ENCODE results near the gene POC5. TPM values are rescaled to one million over a fixed set of nuclear protein-coding genes. Genes with fewer than 3 reads are reported as not detected.

The POC5 gene
- total RNA-seq (2014; rRNA removed; shearing (Covaris generic); ENCODE audit: low replicate concordance): 17.8 and 48.0 TPM in 2 replicates

- H3K9ac ChIP-seq (ENCODE audit: low read length): peak within 1 kb of the TSS; percentile 94
- H2AFZ ChIP-seq (ENCODE audit: low read length): peak within 1 kb of the TSS; percentile 98
- H3K36me3 ChIP-seq (ENCODE audit: insufficient read depth, low read length): peaks cover 10% of the 10 kb centered on the region
- peak within 1 kb of the TSS; percentile 79 for H3K4me2 ChIP-seq (ENCODE audit: low read depth, low read length, poor library complexity, severe bottlenecking)
- no peaks in the 10 kb centered on the region for H3K9me2 ChIP-seq (replicated peaks; ENCODE audit: insufficient read depth, low read length)
- peak within 1 kb of the TSS; percentile 95 for H3K4me3 ChIP-seq (ENCODE audit: low read length)
- no peaks in the 10 kb centered on the region for H3K27me3 ChIP-seq (ENCODE audit: low read length)
- peak; percentile 99 for DNase-seq
- no peaks in the 10 kb centered on the region for H3K9me3 ChIP-seq (ENCODE audit: low read length)
- H3K79me2 ChIP-seq (ENCODE audit: low read length): peaks cover 45% of the 10 kb centered on the region
- peak within 1 kb of the TSS; percentile 90 for H3K27ac ChIP-seq (ENCODE audit: low read length)
- peaks cover 13% of the 10 kb centered on the region for H3K4me1 ChIP-seq (ENCODE audit: low read length)
- no peaks in the 10 kb centered on the region for H4K20me1 ChIP-seq (ENCODE audit: insufficient read depth, low read depth, low read length)
These were observed at the start of gene POC5 for GRCh38 chr5:75717082-75717922. POC5 (minus strand) TSS chr5:75717437; CDS start chr5:75712937, 4,500 bp downstream.

GRCh38 chr5:75758116-75758515 is 40.9 kb upstream of the POC5 start:
- no peak overlapping the region for H2AFZ ChIP-seq (ENCODE audit: low read length)
- no peak overlapping the region for H3K4me2 ChIP-seq (ENCODE audit: low read depth, low read length, poor library complexity, severe bottlenecking)
- H3K9me3 ChIP-seq (ENCODE audit: low read length): no peaks in the 10 kb centered on the region
- no peak overlapping the region for H3K9ac ChIP-seq (ENCODE audit: low read length)
- no peaks in the 10 kb centered on the region for H3K9me2 ChIP-seq (replicated peaks; ENCODE audit: insufficient read depth, low read length)
- no peaks in the 10 kb centered on the region for H3K27me3 ChIP-seq (ENCODE audit: low read length)
- no peak overlapping the region for H3K27ac ChIP-seq (ENCODE audit: low read length)
- no peaks in the 10 kb centered on the region for H3K79me2 ChIP-seq (ENCODE audit: low read length)
- DNase-seq: no peak
- H3K36me3 ChIP-seq (ENCODE audit: insufficient read depth, low read length): no peaks in the 10 kb centered on the region
- H3K4me1 ChIP-seq (ENCODE audit: low read length): no peaks in the 10 kb centered on the region
- H4K20me1 ChIP-seq (ENCODE audit: insufficient read depth, low read depth, low read length): no peaks in the 10 kb centered on the region
- H3K4me3 ChIP-seq (ENCODE audit: low read length): no peak overlapping the region

DNA sequence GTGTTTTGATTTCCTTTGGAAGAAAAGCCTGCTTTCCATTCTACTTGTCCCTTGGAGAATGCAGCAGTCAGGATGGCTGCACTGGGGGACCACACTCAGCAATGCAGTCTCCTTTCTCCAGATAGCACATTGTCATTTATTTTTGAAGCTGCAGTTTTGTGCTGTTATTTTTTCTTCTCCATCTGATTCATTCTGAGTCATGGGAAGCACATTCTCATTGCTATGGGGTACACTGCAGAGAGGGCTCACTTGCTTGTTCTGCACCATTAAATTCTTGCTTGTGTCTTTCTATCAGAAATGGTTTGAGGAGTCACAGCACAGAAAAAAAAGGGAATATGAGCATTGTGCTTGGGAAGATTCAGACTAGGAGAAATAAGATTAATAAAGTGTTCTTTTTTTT is 39.7 kb upstream of the POC5 start:
- H4K20me1 ChIP-seq (ENCODE audit: insufficient read depth, low read depth, low read length): no peaks in the 10 kb centered on the region
- no peak overlapping the region for H3K27ac ChIP-seq (ENCODE audit: low read length)
- no peaks in the 10 kb centered on the region for H3K79me2 ChIP-seq (ENCODE audit: low read length)
- no peak overlapping the region for H2AFZ ChIP-seq (ENCODE audit: low read length)
- DNase-seq: no peak
- H3K27me3 ChIP-seq (ENCODE audit: low read length): no peaks in the 10 kb centered on the region
- no peak overlapping the region for H3K9ac ChIP-seq (ENCODE audit: low read length)
- no peaks in the 10 kb centered on the region for H3K4me1 ChIP-seq (ENCODE audit: low read length)
- H3K36me3 ChIP-seq (ENCODE audit: insufficient read depth, low read length): no peaks in the 10 kb centered on the region
- H3K4me3 ChIP-seq (ENCODE audit: low read length): no peak overlapping the region
- H3K9me3 ChIP-seq (ENCODE audit: low read length): no peaks in the 10 kb centered on the region
- no peaks in the 10 kb centered on the region for H3K9me2 ChIP-seq (replicated peaks; ENCODE audit: insufficient read depth, low read length)
- no peak overlapping the region for H3K4me2 ChIP-seq (ENCODE audit: low read depth, low read length, poor library complexity, severe bottlenecking)

- Histone ChIP-seq H2AFZ (ENCODE audit: low read length) (no peak overlapping the region), H3K4me2 (ENCODE audit: low read depth, low read length, poor library complexity, severe bottlenecking) (no peak overlapping the region), H3K27ac (ENCODE audit: low read length) (no peak overlapping the region), H3K9me3 (ENCODE audit: low read length) (no peaks in the 10 kb centered on the region), H3K4me1 (ENCODE audit: low read length) (no peaks in the 10 kb centered on the region), H3K27me3 (ENCODE audit: low read length) (no peaks in the 10 kb centered on the region), H3K9ac (ENCODE audit: low read length) (no peak overlapping the region), H3K9me2 (replicated peaks; ENCODE audit: insufficient read depth, low read length) (no peaks in the 10 kb centered on the region), H3K79me2 (ENCODE audit: low read length) (no peaks in the 10 kb centered on the region), H3K36me3 (ENCODE audit: insufficient read depth, low read length) (no peaks in the 10 kb centered on the region), H3K4me3 (ENCODE audit: low read length) (no peak overlapping the region), H4K20me1 (ENCODE audit: insufficient read depth, low read depth, low read length) (no peaks in the 10 kb centered on the region)
- no peak for DNase-seq
These were observed 39.0 kb upstream of the POC5 start for GRCh38 chr5:75756211-75756610.

DNA sequence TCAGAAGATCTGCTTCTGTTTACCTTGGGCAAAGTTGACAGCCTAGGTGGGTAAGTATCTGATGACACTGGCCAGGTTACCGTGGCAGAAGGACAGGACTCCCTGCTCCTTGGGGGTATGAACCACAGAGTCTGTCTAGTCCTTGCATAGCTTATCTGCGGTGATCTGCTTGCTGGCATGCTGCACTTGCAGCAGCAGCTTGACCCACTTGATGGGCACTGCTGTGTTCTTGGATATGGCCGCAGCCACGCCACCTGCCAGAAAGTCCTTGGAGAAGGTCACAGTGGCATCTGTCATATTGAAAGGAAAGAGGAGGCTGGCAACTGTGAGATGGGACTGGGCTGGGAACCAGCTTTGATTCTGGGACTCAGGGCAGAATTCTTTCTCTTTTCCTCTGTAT is 35.9 kb upstream of the POC5 start:
- Histone ChIP-seq H3K27ac (ENCODE audit: low read length) (no peak overlapping the region), H4K20me1 (ENCODE audit: insufficient read depth, low read depth, low read length) (no peaks in the 10 kb centered on the region), H3K79me2 (ENCODE audit: low read length) (no peaks in the 10 kb centered on the region), H3K4me1 (ENCODE audit: low read length) (no peaks in the 10 kb centered on the region), H3K36me3 (ENCODE audit: insufficient read depth, low read length) (no peaks in the 10 kb centered on the region), H3K9me3 (ENCODE audit: low read length) (no peaks in the 10 kb centered on the region), H3K9ac (ENCODE audit: low read length) (no peak overlapping the region), H2AFZ (ENCODE audit: low read length) (no peak overlapping the region), H3K4me3 (ENCODE audit: low read length) (no peak overlapping the region), H3K9me2 (replicated peaks; ENCODE audit: insufficient read depth, low read length) (no peaks in the 10 kb centered on the region), H3K27me3 (ENCODE audit: low read length) (no peaks in the 10 kb centered on the region), H3K4me2 (ENCODE audit: low read depth, low read length, poor library complexity, severe bottlenecking) (no peak overlapping the region)
- DNase-seq: no peak

DNA sequence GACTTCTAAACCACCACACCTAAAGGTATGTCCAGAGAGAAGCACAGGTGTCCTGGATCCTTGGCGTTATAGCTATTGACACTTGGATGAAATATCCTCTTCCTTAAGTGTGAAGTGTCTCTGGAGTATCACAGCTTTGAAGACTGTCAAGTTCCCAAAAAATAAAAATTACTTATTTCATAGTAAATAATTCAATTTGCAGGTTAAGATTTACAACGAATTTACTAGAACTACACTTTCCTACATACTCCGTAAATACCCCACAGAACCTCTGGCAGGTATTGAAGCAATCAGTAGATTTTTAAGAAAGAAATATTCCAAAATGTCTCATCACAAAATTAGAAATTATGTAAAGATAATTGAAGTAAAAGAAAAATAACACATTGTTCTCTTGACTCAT is 27.1 kb upstream of the POC5 start:
- DNase-seq: no peak
- H3K9ac ChIP-seq (ENCODE audit: low read length): no peak overlapping the region
- H3K4me3 ChIP-seq (ENCODE audit: low read length): no peak overlapping the region
- H3K4me2 ChIP-seq (ENCODE audit: low read depth, low read length, poor library complexity, severe bottlenecking): no peak overlapping the region
- no peak overlapping the region for H2AFZ ChIP-seq (ENCODE audit: low read length)
- no peak overlapping the region for H3K27ac ChIP-seq (ENCODE audit: low read length)
- no peaks in the 10 kb centered on the region for H3K27me3 ChIP-seq (ENCODE audit: low read length)
- H3K4me1 ChIP-seq (ENCODE audit: low read length): no peaks in the 10 kb centered on the region
- no peaks in the 10 kb centered on the region for H3K9me3 ChIP-seq (ENCODE audit: low read length)
- H4K20me1 ChIP-seq (ENCODE audit: insufficient read depth, low read depth, low read length): no peaks in the 10 kb centered on the region
- H3K36me3 ChIP-seq (ENCODE audit: insufficient read depth, low read length): no peaks in the 10 kb centered on the region
- H3K9me2 ChIP-seq (replicated peaks; ENCODE audit: insufficient read depth, low read length): no peaks in the 10 kb centered on the region
- H3K79me2 ChIP-seq (ENCODE audit: low read length): no peaks in the 10 kb centered on the region

- Histone ChIP-seq H3K4me3 (ENCODE audit: low read length) (no peak overlapping the region), H3K79me2 (ENCODE audit: low read length) (no peaks in the 10 kb centered on the region), H3K4me2 (ENCODE audit: low read depth, low read length, poor library complexity, severe bottlenecking) (no peak overlapping the region), H3K27ac (ENCODE audit: low read length) (no peak overlapping the region), H3K9me2 (replicated peaks; ENCODE audit: insufficient read depth, low read length) (no peaks in the 10 kb centered on the region), H3K9me3 (ENCODE audit: low read length) (no peaks in the 10 kb centered on the region), H3K4me1 (ENCODE audit: low read length) (no peaks in the 10 kb centered on the region), H2AFZ (ENCODE audit: low read length) (no peak overlapping the region), H3K36me3 (ENCODE audit: insufficient read depth, low read length) (no peaks in the 10 kb centered on the region), H3K9ac (ENCODE audit: low read length) (no peak overlapping the region), H4K20me1 (ENCODE audit: insufficient read depth, low read depth, low read length) (no peaks in the 10 kb centered on the region), H3K27me3 (ENCODE audit: low read length) (no peaks in the 10 kb centered on the region)
- DNase-seq: no peak
These were observed 19.0 kb upstream of the POC5 start for GRCh38 chr5:75736273-75736672.

DNA sequence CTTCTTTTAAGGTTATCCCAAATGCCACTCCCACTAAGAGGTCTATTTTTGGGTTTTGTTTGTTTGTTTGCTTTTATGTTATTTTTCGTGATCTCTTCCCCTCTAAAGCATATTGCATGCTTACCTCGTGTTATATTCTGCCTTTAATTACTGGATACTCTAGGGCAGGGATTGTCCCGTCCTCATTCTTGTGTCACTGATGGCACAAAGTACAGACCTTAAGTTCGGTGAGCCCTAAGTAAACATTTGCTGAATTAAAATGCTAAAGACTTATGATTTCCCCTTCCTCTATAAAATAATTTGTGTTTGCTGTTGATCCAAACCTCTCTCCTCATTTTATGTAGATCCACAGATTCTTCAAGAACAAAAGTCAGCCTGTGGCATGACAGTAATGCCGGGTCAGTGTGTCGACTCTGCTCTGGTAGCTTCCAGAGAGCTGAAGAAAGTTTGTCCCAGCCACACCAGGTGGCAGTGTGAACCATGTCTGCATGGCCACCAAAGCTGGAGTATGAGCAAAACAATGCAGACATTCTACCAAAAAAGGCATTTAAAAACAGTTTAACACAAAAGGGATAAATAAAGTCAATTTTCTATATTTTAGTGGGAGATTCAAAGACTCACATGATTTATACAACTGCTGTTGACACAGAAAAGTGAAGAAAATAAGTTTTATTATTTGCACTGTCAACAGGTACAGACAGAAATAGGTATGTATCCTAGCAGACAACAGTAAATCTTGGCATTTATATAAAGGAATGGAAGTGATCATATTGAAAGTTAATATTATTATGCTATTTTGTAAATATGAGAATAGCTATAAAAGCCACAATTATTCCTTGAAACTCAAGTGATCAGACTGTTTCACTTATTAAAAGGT is 17.9 kb upstream of the POC5 start:
- Histone ChIP-seq H3K27ac (ENCODE audit: low read length) (no peak overlapping the region), H2AFZ (ENCODE audit: low read length) (no peak overlapping the region), H3K36me3 (ENCODE audit: insufficient read depth, low read length) (no peaks in the 10 kb centered on the region), H3K4me2 (ENCODE audit: low read depth, low read length, poor library complexity, severe bottlenecking) (no peak overlapping the region), H3K4me1 (ENCODE audit: low read length) (no peaks in the 10 kb centered on the region), H3K9me2 (replicated peaks; ENCODE audit: insufficient read depth, low read length) (no peaks in the 10 kb centered on the region), H3K27me3 (ENCODE audit: low read length) (no peaks in the 10 kb centered on the region), H3K9me3 (ENCODE audit: low read length) (no peaks in the 10 kb centered on the region), H3K4me3 (ENCODE audit: low read length) (no peak overlapping the region), H3K79me2 (ENCODE audit: low read length) (no peaks in the 10 kb centered on the region), H3K9ac (ENCODE audit: low read length) (no peak overlapping the region), H4K20me1 (ENCODE audit: insufficient read depth, low read depth, low read length) (no peaks in the 10 kb centered on the region)
- DNase-seq: peak; percentile 58

All from Karpas-422 (cell line).